Nephron progenitor cell (in vitro differentiated cells): ENCODE data around the gene ARHGEF38.

Experiments
- DNase-seq: peaks from one replicate; pipeline ENCODE4 v3.0.0; 2021
- H3K27ac Mint-ChIP-seq: 2 replicates; pipeline ENCODE4 v1.8.0; 2021; ENCODE audit warnings: mild to moderate bottlenecking, moderate library complexity, mixed read lengths
- H3K27me3 Mint-ChIP-seq: 2 replicates; pipeline ENCODE4 v1.8.0; 2021; ENCODE audit warnings: mild to moderate bottlenecking, low read depth, mixed read lengths; ENCODE audit not compliant: poor library complexity
- H3K36me3 Mint-ChIP-seq: 2 replicates; pipeline ENCODE4 v1.8.0; 2021; ENCODE audit warnings: low read depth, mixed read lengths
- H3K4me1 Mint-ChIP-seq: 2 replicates; pipeline ENCODE4 v1.8.0; 2021; ENCODE audit warnings: mixed read lengths
- H3K4me3 Mint-ChIP-seq: 2 replicates; pipeline ENCODE4 v1.8.0; 2021; ENCODE audit warnings: mild to moderate bottlenecking, moderate library complexity, mixed read lengths
- H3K9me3 Mint-ChIP-seq: 2 replicates; pipeline ENCODE4 v1.8.0; 2021; ENCODE audit warnings: mild to moderate bottlenecking, moderate library complexity, mixed read lengths
- CTCF ChIP-seq: fragments of 200-600 bp; sonication (generic); IDR thresholded peaks from 2 replicates; pipeline ENCODE4 v1.5.0; 2021; ENCODE audit warnings: antibody characterized with exemption

Gene ARHGEF38

DNA sequence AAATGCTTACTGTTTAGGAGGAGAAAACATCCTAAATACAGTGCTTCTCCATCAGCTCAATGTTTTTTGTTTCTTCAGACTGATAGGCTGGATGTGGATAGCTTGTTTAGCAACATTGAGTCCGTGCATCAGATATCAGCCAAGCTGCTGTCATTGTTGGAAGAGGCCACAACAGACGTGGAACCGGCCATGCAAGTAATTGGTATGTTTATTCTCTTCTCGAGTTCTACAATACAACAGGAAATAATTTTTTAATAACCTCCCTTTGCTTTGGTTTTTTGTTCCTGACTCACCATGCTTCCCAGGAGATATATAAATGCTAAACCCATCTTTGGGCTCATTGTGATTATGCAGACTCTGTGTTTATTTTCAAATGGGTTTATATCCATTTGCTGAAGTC is 60.9 kb downstream of the ARHGEF38 start:
- H3K9me3 Mint-ChIP-seq = peaks cover 7% of the 10 kb centered on the region
- H3K36me3 Mint-ChIP-seq = no peaks in the 10 kb centered on the region
- no peak for DNase-seq
- H3K27ac Mint-ChIP-seq = no peak overlapping the region
- H3K4me3 Mint-ChIP-seq = no peak overlapping the region
- no peaks in the 10 kb centered on the region for H3K27me3 Mint-ChIP-seq
- TF ChIP-seq CTCF = no peak
- H3K4me1 Mint-ChIP-seq = peaks cover 4% of the 10 kb centered on the region

DNA sequence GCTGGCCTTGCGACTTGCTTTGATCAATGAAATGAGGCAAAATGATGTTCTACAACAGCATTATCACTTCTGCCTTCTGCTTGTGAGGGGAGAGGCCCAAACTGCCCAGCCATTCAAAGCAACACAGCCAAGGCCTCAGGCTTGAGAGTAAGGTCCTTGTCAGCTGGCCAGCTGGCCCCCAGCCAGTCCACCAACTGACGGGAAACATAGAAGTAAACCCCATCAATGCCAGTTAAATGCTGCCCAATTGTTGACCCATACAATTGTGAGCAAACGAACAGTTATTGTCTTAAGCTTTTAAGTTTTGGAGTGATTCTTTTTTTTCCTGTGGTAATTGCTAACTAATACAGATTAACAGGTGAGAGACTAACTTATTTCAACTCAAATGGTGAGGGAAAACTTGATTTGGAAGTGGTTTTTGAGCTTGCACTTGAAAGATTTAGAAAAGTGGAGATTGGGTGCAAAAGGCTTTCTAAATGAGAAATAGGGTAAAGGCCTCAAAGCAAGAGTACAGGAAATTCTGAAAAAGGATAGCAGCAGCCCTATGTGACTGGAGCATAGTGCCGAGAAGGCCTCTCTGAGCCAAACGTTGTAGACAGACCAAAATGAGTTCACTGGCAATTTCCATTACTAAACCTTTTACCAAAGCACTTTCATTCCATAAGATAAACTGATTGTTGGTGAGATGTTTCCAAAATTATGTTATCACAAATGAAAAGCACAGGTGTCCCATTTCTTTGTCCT is 66.9 kb downstream of the ARHGEF38 start:
- H3K27me3 Mint-ChIP-seq = peaks cover 4% of the 10 kb centered on the region
- H3K4me3 Mint-ChIP-seq = no peak overlapping the region
- peaks cover 22% of the 10 kb centered on the region for H3K4me1 Mint-ChIP-seq
- TF ChIP-seq CTCF = no peak
- no peaks in the 10 kb centered on the region for H3K36me3 Mint-ChIP-seq
- peak overlapping the region; percentile 49 for H3K27ac Mint-ChIP-seq
- no peak for DNase-seq
- no peaks in the 10 kb centered on the region for H3K9me3 Mint-ChIP-seq

- Mint-ChIP-seq H3K36me3 (no peaks in the 10 kb centered on the region), H3K9me3 (no peaks in the 10 kb centered on the region), H3K27ac (no peak overlapping the region), H3K4me1 (peaks cover 22% of the 10 kb centered on the region), H3K4me3 (no peak overlapping the region), H3K27me3 (peaks cover 8% of the 10 kb centered on the region)
- DNase-seq = no peak
- no peak for TF ChIP-seq CTCF
Measured at GRCh38 chr4:105620640-105621323, 68.4 kb downstream of the ARHGEF38 start.

- Mint-ChIP-seq H3K36me3 (no peaks in the 10 kb centered on the region), H3K27me3 (peaks cover 8% of the 10 kb centered on the region), H3K4me1 (peaks cover 22% of the 10 kb centered on the region), H3K4me3 (no peak overlapping the region), H3K27ac (peak overlapping the region; percentile 85), H3K9me3 (no peaks in the 10 kb centered on the region)
- no peak for DNase-seq
- no peak for TF ChIP-seq CTCF
Measured at GRCh38 chr4:105622269-105622668, 69.8 kb downstream of the ARHGEF38 start.

DNA sequence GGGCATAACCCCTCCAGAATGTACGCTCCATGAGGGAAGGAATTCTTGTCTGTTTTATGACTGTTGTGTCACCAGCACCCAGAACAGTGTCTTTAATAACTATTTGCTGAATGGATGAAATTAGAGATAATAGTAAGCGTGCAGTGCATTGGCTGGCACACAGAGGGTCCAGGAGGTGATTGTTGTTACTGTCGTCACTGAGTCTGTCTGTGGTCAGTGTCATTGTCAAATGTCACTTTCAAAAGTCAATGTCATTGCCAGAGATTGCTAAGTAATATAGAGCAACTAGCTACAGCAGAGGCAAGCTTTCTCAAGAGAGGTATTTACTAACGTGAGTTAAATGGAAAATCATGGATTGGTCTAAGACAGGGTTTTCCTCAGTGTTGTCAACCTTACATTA is 70.7 kb downstream of the ARHGEF38 start:
- Mint-ChIP-seq H3K4me1 (peaks cover 24% of the 10 kb centered on the region), H3K4me3 (no peak overlapping the region), H3K36me3 (no peaks in the 10 kb centered on the region), H3K27me3 (peaks cover 8% of the 10 kb centered on the region), H3K27ac (no peak overlapping the region), H3K9me3 (no peaks in the 10 kb centered on the region)
- TF ChIP-seq CTCF = no peak
- DNase-seq = no peak
